ENCODE data around the gene PDZD2.

The PDZD2 gene

DNA sequence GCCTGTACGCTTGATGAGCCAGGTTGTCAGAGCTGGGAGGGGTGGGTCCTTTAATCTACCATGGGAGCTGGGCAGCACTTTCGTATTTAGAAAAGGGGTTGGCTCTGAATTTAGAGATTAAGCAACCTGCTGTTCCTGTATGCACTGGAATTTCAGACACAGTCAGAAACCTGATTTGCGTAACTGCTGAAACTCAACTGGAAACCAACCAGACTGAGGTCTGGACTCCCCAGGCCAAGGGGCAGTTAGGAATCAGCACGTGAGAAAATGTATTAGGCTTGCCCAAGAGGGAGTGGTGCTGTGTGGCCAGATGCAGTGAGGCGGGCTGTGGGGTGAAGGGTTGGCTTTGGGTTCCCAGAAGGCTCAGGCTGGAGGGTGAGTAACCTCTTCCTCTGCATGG, 300.2 kb downstream of the PDZD2 start:
- DNase-seq, result no peak

DNA sequence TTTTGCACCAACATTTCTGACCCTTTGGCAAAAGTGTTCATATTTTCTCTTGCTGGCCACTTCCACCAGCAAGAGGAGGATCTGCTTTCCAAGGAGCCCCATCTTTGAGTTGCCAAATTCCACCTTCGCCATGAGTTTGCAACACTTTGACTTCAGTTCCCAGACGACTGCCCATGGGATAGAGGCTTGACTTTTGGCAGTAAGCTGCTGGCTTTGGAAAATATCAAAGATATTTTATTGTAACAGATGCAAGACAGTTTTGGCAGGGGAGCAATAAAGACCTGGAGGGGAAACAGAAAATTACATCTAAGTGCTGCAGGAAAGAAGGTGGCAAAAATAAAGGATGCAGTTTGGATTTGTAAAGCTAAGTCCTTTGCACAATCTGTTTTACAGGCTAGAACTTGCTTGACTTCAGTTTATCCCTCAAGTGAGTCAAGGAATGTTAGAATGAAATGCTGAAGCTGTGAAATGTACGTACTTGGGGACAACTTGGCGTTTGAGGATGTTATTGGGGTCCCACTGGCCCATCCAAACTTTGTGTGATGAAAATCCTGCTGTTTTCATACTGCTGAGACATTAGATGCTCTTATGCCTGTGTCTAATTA, 302.3 kb downstream of the PDZD2 start:
- no peak for DNase-seq

DNA sequence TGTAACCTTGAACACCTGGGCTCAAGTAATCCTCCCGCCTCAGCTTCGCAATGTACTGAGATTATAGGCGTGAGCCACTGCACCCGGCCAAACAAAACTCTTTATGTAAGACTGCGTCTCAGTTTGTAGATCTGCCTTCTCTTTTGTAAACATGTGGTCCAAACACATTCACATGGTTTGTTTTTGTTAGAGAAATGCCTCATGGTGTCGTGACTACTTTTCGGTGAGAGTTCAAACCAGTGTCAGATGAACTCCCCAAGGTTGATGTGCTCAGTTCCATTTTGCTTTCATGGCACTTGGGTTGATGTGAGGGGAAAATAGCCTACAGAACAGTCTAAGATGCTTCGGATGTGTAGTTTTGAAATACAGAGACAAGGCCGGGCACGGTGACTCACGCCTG, 303.6 kb downstream of the PDZD2 start:
- DNase-seq, result no peak

DNA sequence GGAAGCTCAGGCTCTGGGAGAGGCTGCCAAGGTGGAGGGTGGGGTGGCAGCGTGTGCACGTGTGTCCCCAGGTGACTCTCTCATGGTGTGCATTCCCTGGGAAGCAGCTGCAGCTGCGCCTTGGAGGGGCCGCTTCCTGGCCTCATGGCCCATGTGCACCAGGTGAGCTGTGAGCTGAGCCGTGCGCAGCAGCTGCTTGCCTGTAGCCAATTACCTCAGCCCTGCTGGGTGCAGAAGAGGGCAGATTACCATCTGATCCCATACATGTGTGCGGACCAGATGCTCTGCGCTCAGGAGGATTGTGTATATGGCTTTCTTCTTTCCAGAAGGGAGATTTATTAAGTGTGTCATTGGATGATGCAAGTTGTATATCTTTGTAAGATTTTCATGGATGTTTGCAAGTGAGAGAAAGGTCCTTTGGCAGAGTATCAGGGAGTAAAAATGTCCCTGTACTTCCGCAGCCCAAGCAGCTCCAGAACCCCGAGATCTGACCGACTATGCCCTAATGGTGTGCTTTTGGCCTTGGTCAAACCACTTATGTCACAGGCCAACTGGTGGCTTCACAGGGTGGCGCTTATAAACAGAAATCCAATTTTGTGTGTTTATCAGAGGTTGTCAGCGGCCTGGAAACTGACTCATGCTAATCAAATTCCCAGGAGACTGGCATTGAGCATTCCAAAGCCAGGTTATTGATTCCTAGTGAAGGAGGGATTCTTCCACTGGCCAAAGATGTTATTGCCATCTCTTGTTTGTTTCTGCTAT, 305.9 kb downstream of the PDZD2 start:
- no peak for DNase-seq

DNA sequence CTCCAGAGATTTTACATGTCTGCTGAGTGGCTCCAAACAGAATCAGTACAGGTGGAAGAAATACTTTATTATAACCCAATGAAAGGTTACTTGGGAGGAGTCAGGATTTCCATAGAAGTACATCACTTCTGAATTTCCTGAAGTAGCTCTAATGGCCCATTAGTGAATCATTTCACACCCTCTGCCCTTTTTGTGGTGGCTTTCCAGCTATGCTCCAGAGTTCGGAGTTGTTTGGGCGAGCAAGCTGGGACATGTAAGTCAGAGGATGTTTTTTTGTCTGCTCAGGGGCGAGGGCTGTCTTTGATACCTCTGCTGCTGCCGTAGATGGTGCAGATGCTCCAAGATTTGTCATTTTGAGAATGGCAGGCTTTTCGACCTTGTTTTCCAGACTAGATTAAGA, 309.1 kb downstream of the PDZD2 start:
- DNase-seq, result no peak

DNA sequence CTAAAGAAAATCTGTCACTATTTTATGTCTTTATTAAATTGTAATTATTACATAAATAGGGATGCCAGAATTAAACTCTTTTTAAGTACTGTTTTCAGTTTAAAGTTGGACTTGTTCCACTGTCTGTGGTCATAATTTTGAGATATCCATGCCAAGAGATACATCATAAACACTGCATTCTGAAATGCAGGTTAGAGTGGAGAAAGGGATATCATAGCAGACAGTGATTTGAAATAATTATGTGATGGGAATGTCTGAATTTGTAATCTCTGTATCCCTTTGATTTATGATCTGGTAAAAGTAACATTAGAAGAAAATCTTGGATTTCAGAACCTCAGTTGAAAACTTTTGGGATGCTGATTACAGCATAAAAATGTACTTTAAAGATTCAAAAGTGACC, 313.1 kb downstream of the PDZD2 start:
- no peak for DNase-seq

DNA sequence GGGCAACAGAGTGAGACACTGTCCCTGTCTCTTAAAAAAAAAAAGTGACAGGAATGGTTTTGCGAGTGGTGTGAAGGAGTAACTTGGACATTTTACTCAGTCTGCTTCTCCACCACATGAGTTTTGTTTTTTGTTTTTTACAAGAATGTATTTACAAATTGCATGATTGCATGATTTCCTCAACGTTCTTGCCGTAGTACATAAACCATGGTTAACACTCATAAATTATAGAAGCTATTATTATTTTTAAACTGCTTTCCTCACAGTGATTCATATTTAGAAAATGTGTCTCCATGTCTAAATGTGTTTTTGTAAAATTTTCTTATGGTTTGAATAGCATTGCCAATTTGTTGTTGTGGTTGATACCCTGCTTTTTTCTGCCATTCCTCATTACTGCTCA, 315.2 kb downstream of the PDZD2 start:
- no peak for DNase-seq

DNA sequence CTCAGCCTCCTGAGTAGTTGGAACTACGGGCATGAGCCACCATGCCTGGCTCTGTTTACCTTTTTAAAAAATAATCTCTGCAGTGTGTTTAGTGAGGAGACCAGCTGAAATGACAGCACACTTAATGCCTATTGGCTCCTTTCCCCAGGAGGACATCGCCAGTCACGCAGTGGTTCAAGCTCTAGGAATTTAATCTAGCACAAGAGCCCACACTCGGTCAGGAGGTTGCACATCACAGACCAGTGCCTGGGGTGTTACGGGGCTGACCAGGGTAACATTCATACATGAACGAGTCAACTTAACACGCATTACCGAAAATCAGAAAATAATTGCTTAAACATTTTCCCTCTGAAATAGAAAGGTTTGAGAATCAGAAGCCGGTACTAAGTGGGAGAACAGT, 318.2 kb downstream of the PDZD2 start:
- no peak for DNase-seq

DNA sequence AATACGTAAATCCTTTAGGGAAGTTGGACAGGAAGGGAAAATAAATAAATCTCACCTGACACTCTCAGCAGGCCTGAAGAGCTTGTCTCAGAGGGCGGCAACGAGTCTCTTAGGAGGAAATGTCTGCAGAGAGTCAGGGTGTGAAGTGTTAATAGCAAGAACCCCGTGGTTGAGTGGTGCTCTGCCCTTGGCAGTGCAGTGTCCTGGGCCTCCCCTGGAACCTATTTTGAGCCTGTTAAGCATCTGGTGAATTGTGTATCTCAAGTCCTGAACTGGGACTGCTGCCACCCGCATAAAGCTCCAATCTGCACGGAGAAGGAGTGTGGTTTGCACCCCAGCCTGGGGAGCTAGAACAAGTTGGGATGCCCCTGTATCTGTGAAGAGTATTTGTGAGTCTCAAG, 323.4 kb downstream of the PDZD2 start:
- no peak for DNase-seq

DNA sequence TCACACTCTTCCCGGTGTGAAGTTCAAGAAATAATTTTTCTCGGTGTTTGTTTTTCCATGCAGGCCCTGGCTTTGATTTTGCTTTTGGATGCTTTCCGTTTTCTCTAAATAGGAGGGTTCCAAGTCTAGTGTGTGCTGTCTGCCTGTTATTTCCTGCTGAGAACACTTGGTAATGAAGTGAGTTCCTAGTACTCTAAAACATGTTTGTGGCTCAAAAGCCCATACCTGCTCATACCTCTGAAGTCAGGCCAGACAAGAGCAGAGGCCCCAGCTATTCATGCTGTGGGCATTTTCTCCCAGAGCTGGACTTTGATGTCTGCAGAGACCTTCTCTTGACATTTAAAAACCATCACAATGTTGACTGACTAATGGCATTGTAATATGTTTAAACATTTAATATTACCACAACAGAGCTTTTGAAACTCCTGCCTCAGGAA, 324.0 kb downstream of the PDZD2 start:
- DNase-seq, result no peak

DNA sequence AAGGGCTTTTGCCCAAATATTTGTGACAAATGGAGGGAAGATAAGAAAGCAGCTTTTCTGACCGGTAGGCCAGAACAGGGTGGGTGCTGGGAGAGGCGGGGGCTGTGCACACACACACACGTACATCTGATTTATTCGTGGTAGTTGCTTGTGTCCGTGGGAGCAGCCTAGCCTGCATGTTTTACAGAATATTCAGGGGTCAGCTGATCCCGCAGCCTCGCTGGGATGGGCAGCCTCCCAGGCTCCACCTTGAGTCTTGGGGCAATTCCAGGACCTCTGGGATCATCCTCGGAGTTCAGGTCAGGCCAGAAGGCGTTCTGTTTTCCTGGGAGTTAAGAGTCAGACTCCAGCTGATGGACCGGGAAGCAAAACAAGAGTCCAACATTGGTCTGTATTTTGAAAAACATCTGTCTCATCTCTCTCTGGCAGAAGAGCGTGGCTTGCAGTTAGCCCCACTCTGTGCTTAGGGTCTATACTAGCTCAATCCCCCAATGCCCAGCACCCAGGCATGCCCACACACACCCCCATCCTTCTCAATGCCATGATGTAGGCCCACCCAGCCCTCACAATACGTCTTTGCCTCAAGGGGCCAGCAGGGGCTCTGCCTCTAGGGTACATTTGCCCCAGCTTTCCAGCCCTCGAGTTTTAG, 324.6 kb downstream of the PDZD2 start:
- DNase-seq, result no peak

DNA sequence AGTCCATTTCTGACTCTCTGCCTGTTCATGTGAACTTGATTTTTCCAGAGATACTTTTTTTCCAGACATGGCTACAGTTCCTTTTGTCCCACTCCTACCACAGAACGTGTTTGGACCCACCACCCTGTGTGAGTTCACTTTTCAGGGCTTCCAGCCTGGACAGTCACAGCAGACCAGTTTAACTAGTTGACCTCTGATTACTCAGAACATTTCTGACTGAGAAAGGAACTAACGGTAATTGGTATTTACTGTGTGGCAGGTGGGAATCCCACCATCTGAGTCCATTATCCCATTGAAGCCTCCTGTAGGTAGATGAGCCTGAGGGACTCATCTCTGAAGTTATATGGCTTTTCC, 325.1 kb downstream of the PDZD2 start:
- no peak for DNase-seq

DNA sequence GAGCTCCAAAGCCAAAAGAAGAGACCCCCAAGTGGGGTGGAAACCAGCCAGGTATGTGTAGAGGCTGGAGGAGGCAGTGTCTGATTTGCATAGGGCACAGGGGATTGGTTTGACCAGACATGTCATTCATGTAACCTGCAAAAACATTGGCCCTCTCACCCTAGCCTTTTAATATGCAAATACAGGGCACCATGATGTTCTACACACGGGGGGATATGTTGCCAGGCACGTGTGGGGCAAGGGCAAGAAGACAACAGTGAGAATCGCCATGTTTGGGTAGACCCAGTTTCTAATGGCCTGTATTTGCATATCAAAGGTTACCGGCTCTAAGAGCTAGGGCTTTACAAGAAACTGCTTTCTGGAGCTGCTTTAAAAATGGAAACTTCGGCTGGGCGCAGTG, 326.3 kb downstream of the PDZD2 start:
- DNase-seq, result no peak

DNA sequence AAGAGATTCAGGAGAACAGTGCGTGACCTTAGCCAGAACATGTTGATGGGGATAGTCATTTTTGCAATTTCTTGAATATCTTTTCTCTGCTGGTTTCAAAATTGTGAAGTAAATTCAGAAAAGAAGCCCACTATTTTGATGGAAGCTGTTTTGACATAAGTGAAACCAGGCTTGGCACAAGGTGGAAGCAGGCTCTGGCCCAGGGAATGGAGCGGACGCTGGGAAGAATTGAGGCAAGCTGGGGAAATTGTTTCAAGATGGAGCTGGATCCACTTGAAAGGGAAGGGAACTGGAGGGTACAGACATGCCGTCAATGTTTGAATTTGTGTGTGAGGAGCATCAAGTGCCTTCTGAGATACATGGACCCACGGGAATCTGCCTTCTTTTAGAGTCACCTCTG, 328.0 kb downstream of the PDZD2 start:
- no peak for DNase-seq

DNA sequence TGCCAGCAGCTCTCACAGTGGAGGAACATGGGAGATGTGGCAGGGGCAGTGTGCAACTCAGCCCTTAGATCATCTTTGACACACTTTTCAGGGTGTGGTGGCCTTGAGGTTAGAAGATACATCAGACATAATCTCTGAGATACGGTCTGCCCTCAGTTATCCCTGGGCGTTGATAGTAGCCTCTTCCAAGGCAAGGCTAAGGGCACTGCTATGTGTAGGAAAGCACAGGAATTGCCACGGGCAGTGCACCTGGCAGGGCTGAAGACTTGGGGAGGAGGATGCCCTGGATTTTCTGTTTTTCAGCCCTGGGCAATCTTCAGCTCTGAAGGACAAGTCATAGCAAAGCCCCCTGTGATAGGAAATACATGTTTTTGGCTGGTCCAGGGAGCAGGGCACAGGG, 328.5 kb downstream of the PDZD2 start:
- DNase-seq, result no peak

DNA sequence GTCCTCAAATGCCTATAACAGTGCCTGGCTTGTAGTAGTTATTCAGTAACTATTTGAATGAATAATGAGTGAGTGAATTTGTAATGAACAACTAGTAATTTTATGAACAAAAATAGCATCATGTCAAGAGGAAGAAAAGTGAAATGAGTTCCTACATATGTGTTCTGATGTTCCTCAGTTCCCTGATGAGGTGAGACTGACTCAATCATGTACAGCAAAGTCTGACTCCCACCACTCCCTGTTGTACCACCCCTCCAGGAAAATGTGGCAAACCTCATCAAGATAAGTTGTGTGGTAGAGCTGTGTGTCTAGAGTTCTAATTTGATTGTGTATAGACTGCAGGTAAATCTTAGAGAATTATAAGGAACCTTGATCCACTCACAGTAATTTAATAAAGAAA, 333.6 kb downstream of the PDZD2 start:
- DNase-seq, result no peak

DNA sequence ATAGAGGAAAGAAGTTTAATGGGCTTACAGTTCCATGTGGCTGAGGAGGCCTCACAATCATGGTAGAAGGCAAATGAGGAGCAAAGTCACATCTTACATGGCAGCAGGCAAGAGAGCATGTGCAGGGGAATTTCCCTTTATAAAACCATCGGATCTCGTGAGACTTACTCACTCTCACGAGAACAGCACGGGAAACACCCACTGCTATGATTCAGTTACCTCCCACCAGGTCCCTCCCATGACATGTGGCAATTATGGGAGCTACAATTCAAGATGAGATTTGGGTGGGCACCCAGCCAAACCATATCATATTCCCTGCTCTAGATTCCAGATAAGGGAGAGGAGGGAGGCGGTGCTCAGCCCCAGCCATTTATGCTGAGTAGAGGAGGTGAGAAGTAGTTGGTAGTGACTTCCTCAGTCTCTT, 336.3 kb downstream of the PDZD2 start:
- DNase-seq, result peak; percentile 29

DNA sequence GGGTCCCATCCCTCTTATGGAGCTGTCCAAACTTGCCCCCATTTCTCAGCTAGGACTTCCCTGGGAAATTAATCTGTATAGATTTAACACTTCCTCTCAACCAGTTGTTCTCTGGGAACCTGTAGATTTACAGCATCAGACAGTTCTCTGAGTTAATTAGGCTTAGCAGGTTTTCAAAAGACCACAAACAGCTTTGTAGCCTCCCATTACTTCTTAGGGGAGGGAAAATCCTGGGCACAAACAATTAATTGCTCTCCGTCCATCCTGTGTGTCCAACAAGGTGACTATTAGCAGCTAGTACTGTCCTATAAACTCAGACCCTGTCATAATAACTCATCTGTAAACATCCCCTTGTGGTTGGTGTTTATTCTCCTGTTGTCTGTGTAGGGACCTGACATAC, 337.2 kb downstream of the PDZD2 start:
- DNase-seq, result no peak

DNA sequence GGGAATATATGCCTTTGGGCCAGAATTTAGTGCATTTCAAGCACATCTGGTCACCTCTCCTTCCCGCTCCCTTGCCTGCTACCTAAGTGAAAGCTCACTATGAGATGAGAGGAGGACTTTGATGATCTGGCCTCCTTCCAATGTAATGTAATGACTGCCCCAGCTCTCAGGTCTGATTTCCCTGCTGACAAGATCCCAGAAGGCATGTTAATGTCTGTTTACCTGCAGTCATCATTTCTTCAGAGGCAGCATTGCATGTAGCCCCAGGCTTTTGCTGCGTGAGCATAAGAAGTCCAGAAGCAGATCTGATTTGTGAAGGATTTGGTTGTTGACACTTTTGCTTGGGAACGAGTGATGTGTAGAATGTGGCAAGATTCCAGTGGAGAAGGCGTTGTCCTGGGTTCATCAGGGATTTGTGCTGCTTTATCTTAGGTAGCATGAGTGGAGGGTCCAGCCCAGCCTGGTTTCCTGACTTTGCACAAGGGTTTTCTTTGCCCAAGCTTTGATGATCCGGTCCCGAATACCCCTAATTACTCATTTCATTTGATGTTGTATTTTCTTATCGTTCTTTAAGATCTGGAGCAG, 342.5 kb downstream of the PDZD2 start:
- DNase-seq, result no peak

DNA sequence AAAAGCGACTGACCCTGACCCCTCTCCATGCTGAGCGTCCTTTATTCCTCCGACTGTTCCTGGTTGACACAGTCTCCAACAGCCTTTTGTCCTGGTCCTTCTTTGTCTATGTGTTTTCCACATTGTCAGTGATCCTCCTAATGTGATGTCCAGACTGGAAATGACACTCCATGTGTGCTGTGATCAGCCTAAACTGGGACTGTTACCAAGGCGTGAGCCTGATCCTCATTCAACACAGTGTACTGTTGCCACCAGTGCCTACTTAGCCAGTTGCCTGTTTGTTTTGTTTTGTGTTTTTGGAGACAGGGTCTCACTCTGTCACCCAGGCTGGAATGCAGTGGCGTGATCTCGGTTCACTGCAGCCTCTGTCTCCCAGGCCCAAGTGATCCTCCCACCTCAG, 343.1 kb downstream of the PDZD2 start:
- no peak for DNase-seq

DNA sequence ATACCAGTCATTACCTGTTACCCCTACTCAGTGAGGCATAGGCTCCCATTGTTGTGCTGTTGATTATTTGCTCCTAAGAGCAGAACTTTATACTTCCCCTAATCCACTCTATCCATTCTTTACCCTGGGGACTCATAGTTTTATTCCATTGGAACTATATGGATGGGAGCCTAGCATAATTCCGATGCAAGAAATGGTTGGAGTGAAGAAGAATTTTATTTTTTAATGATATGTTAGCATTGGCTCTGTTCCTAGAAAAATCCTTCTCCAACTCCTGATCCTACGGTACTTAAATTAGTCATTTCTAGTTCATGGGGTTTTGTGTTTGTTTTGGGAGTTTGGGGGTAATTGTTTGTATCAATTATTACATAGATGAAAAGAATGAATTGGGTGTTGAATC, 343.7 kb downstream of the PDZD2 start:
- DNase-seq, result no peak

DNA sequence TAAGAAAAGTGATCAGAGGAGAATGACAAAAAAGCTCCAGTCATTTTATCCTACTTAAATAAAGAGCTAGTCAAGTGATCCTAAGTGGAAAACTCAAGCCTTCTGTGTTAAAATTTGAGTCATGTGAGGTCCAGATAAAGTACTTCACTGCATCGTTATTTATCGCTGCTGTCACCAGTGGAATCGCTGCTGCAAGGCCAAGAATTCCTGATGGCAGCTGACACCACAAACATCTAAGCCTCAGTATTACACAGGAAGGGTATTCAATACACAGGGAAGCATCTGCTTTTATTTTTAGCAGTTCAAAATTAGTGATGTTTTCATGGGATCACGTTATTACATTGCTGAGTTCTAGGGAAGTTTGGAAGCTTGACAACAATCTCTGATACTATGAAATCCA, 344.9 kb downstream of the PDZD2 start:
- no peak for DNase-seq

DNA sequence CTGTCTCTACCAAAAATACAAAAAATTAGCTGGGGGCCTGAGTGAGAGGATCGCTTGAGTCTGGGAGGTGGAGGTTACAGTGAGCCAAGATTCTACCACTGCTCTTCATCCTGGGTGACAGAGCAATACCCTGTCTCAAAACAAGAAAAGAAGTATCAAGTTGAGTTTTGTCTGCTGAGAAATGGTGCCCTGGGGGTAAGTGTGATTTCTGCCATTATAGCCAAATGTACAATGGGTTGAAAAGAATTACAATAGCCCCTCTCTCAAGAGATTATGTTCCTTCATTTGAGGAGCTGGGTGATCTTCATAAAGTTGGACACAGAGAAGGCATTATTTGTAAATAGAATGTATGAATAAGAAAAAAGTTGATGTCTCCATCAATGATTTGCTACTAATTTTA, 345.8 kb downstream of the PDZD2 start:
- no peak for DNase-seq

DNA sequence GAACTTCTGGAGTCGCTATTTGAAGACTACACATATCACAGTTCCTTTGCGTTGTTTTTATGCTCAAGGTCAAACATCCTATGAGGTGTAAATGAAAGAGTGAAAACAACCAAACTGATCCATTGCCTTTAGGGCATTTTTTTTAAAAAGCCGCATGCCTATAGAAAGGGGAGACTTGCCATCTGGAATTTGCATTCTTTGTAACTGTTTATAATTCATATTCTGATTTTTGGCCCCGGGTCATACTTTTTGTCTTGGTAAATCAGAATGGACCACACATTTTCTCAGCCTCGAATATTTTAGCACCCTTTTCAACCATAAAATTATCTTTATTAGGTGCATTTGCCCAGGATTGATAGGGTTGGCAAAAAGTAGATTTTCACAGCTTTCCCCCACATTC, 347.2 kb downstream of the PDZD2 start:
- DNase-seq, result no peak

All from OCI-M1 (cell line).